Lower leg skin (tissue), 3 donors: Measurements from ENCODE around the gene ZNF133.

ENCODE experiments used
- CTCF ChIP-seq, 3 donors: fragments of 450-650 bp; IDR thresholded peaks; one replicate each; pipeline ENCODE4 v1.5.1; 2016; ENCODE audit warnings: antibody characterized with exemption in 3 of 3, mild to moderate bottlenecking in 3 of 3, moderate library complexity in 2 of 3
- POLR2A ChIP-seq, 2 donors: fragments of 450-650 bp; IDR thresholded peaks; one replicate each; pipeline ENCODE4 v1.6.1; 2016 to 2017; ENCODE audit warnings: antibody characterized with exemption in 2 of 2, mild to moderate bottlenecking in 1 of 2, moderate library complexity in 1 of 2

- TF ChIP-seq CTCF (IDR thresholded peaks at IDR 0.05) (no peak), POLR2A (IDR thresholded peaks at IDR 0.05) (no peak)
These were observed 16.3 kb downstream of the ZNF133 start for GRCh38 chr20:18304618-18305017.
